IPS-NIHi7 (cell line): ENCODE data around the gene ELOVL1.
"Not testable (repeated sequence)": the region's sequence is repeated elsewhere in the genome, so short reads cannot be mapped to it uniquely, and the experiment has no call there.

Source experiments
- DNase-seq: peaks from one replicate; pipeline ENCODE4 v3.0.0; 2012; ENCODE audit warnings: mixed read lengths; ENCODE audit errors: extremely low spot score

The ELOVL1 gene

DNA sequence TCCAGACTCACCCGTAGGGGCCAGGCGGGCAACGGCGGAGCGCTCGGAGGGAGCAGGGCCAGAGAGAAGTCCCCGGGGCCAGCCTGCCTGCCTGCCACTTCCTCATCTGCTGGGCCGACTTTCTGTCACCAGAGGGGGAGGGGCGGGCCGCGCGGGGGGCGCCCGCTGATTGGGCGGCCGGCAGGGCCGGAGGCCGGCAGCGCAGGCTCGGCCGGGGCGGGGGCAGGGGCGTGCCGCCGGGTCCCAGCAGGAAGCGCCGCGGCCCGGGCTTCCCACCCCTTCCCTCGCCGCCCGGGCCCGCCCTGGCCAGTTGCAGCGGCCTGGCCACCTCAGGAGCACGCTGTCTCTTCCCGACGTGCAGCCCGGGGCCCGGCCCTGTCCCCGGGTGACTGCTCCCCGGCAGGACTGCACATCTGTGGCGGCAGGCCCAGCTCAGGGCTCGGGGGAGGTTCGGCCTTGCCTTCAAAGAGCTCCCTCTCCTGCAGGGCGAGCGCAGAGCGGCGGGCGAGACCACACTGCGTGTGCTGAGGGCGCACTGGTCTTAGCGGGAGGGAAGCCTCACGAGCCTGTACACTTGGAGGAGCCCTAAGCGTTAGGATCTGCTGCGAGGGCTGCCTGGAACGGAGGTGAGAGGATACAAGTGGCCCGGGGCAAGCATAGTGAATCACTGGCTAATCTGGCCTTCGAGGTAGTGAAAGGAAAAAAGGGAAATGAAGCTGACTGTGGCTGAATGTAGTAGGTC, at the start of gene ELOVL1:
ELOVL1 (minus strand) TSS at position 108 of the 742 bp plus-strand sequence. CDS start 2,402 bp downstream, outside the sequence.
- peak; percentile 97 for DNase-seq

DNA sequence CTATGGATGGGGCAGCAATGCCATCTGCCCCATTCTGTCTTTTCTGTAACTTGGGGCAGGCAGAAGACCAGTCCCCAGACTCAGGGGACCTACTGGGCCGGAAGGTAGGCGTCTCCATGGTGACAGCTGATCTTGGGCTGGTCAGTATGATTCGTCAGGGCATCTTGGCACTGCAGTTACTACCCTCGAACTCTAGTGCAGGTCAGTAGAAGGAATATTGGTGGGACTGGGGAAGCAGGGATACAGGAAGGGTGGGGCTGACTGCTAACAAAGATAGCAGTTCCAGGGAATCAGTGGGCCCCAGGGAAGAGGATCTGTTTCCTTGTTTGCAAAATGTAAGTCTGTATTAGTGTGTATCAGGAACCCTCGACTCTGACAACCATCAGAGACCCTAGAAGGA, 48.1 kb upstream of the ELOVL1 start:
- no peak for DNase-seq

GRCh38 chr1:43414634-43415223, 46.9 kb upstream of the ELOVL1 start:
- DNase-seq: peak; percentile 81

- not testable (repeated sequence) for DNase-seq
Observed at GRCh38 chr1:43413426-43413825, 45.6 kb upstream of the ELOVL1 start.

DNA sequence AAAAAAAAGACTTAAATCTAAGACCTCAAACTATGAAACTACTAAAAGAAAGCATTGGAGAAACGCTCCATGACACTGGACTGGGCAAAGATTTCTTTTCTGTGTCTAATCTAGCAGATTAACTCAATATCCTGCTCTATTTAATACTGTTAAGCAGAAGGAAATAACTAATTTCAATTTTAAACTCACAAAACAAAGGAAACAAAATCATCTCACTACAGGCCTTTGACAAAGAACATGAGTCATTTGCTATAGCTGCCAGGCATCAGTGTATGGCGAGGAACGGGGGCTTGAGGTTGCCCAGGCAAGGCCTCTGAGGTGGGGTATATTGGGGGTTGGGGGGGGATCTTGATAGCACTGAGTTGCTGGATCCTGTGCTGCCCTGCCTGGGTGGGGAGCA, 42.8 kb upstream of the ELOVL1 start:
- no peak for DNase-seq

GRCh38 chr1:43405876-43406234, 38.0 kb upstream of the ELOVL1 start:
- DNase-seq: no peak

DNA sequence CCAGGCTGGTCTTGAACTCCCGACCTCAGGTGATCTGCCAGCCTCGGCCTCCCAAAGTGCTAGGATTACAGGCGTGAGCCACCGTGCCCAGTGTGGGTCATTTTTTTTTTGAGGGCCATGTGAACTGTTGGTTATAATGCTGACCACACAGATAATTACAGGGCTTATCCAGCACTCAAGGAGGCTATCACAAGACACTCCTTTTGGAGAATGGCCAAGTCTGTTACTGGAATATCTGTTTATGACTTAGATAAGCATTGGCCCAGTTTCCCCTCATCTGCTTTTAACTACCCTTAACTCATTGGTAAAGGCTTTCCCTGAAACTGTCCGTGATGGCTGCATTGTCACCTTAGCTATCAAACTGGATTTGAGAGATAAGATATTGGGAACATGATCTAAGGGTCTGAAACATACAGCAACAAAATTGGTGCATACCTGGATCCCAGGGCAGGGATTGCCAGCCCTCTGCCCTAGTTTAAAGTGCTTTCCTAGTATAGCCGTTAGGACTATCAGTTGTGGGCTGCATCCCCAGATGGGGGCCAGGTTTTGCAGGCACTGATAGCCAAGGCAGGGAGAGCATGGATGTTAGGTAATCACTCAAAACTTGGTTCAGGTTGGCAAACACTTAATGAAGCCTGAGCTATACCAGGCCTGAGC, 37.5 kb upstream of the ELOVL1 start:
- DNase-seq: no peak

GRCh38 chr1:43404353-43404752, 36.5 kb upstream of the ELOVL1 start:
- DNase-seq: no peak

DNA sequence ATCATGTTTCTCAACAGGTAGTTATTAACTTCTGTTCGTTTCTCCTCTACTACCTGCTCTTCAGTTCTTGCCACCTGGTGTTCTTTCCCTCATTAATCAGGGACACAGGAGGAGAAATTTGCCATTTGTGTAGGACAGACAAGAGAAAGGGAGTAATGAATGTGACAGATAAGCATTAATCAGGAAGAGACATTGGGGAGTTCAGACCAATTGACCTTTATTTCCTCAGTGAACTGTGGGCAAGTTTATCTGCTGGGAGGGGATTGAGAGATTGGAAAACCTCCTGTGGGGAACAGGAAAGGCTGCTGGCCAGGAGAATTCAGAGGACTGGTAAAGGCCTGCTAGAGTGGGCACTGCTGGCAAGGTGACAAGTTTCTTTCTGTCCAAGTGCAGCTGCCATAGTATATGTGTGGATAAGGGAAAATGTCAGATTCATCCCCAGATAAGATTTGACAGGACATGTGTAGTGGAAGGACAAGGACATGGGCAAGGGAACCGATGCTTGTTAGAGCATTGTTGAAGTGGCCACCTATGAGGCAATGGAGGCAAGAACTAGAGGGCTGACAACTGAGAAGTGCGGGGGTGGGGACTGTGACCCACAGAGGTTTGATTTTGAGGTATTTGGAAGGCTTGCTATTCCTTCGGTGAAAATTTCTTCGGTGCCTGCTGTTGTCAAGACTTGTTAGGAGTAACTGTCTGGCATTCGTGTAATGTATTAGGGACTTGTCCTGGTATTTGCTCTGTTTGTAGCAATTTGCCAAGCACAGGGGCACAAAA, 34.5 kb upstream of the ELOVL1 start:
- no peak for DNase-seq

- not testable (repeated sequence) for DNase-seq
Observed at GRCh38 chr1:43400441-43400840, 32.6 kb upstream of the ELOVL1 start.

DNA sequence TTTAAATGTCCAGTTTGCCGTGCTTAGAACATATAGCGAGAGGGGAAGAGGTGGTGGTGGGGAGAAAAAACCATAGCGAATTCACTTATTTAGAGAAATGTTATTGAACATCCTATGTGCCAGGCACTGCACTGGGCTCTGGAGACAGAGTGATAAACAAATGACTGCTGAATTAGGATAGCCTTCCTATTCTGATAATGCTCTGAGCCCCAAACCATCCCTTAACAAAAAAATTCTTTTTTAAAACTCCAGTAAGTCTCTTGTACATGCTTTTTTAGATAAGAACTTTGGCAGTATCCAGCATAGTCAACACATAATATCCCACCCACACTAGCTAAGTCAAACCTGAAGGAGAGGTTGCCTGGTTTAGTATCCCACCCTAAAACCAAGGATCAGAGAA, 30.4 kb upstream of the ELOVL1 start:
- DNase-seq: no peak

GRCh38 chr1:43396059-43396458, 28.2 kb upstream of the ELOVL1 start:
- DNase-seq: no peak

DNA sequence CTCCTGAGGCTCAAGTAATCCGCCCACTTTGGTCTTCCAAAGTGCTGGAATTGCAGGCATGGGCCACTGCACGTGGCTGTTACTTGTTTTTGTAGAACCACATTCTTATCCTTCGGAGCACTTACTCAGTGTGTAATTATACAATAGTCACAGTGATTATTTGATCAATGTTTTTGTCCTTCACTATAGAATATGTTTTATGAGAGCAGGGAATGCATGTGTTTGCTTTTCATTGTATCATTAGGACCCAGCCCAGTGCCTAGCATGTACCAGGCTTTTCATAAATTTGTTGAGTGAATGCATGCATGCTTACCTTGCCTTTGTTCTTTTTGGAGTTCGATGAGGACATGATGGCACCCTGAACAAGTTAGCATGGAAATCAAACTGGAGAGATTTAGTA, 27.7 kb upstream of the ELOVL1 start:
- DNase-seq: no peak

DNA sequence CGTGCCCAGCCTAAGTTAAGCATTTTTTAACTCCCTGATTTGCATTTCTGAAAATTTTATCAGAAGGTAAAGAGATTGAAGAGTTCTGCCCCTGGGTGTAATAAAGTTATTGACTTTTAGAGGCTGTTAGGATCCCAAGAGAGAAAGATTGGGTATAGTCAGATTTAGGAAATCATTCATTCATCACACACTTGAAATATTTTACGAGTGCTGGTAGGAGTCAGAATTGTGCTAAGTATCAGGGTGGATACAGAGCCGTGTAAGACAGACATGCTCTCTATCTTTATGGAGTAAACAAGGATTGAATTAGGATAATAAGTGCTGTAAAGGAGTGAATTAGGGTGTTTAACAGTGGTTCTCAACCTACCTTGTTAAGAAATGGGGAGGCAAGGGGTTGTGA, 24.9 kb upstream of the ELOVL1 start:
- DNase-seq: no peak

GRCh38 chr1:43389326-43390313, 21.8 kb upstream of the ELOVL1 start, which contains the start of the genes MED8 and SZT2:
TSS of gene MED8 (minus strand) at chr1:43389800. CDS start at chr1:43389764, 36 bp downstream.
TSS of gene SZT2 (plus strand) at chr1:43389899. CDS start at chr1:43389969, 70 bp downstream.
- DNase-seq: peak; percentile 98

- DNase-seq: no peak
Observed at GRCh38 chr1:43388613-43389012, 20.8 kb upstream of the ELOVL1 start.

DNA sequence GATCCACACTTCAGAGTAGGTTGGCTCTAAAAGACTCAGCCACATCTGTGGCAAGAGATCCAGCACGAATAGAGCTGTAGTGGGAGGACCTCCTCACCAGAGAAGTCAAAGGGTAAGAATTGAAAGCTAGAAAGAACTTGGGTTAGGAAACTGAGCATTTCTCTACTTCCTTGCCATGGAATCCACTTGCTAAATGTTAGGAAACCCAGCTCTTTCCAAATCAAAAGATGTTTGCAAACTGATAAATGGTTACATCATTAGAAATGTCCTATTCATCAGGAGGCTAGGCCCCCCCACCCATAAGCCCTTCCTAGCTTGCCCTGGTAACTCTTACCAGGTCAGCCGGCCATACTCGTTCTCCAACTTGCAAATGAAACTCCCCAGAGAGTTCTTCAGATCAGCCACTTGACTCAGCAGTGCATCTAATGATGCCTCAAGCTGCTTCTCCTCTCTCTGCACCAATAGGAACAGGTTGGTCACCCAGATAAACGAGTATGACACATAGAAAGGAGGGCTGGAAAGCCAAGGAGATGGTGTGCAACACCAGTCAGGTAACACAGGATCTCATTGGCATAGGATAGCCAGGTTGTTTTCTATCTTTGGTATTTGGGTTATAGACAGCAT, 20.3 kb upstream of the ELOVL1 start:
- no peak for DNase-seq

GRCh38 chr1:43386676-43387075, 18.9 kb upstream of the ELOVL1 start:
- no peak for DNase-seq

DNA sequence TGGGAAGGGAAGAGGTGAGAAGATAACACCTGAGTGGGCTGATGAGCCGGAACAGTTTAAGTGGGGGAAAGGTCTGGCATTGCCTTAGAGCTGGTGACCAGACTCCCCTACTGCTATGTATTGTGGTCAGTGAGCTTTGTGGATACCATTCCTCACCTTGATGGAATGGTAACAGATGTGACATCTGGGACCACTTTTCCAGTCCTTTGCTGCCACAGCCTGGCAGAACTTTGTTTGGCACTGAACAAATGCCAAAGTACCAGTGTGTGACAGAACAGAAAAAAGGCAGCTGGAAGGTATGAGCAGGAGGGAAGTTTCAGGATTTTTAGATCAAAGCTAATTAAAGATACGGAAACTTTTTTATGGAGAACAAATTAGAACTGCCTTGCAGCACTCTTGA, 15.6 kb upstream of the ELOVL1 start:
- DNase-seq: no peak

GRCh38 chr1:43382027-43382779, 14.4 kb upstream of the ELOVL1 start:
- no peak for DNase-seq
